ENCODE results near the gene KRTAP10-4. TPM values are rescaled to one million over a fixed set of nuclear protein-coding genes. Genes with fewer than 3 reads are reported as not detected.

Gene KRTAP10-4
- total and polyA plus RNA-seq, 10 of the 15 experiments (the other 5 are each of a cell fraction or from before 2014, with no cell fraction given), result not detected

DNA sequence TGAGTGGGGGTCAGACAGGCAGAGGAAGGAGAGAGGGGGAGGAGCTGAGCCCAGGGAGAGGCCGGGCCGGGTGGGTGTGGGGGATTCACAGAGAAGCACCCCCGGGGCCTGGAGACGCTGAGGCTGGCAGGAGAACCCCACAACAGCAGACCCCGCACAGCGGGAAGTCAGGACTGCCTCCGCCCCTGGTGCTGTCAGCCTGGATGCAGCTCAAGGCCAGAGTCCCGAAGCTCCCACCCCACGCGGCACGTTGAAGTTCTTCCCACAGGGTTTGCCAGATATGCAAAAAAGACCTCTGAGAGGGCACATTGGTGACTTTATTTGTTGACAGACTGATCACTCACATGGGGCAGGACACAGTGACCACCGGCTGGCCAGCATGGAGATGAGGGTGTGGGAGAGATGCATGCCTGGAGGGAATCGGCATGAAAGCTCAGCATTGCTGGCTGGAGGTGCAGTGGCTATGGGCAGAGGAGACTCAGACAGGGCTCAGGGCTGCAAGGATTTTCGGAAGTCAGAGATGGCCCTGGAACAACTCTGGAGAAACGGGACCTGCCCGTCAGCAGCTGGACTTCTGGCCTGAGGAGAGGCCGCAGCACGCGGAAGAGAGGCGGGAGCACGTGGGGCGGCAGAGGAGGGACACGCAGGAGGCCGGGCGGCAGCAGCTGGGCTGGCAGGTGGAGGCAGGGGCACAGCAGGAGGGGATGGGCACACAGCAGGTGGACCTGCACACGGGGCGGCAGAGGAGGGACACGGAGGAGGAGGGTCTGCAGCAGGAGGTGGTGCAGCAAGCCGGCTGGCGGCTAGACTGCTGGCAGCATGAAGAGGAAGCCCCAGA lies 15.8 kb upstream of the KRTAP10-4 start:
- TF ChIP-seq ZZZ3 (IDR thresholded peaks at IDR 0.05; ENCODE audit: control insufficient read depth, insufficient read length, low read depth) (no peak), IRF4 (IDR thresholded peaks at IDR 0.05; ENCODE audit: low read depth, low read length) (no peak), SUPT20H (IDR thresholded peaks at IDR 0.05; ENCODE audit: borderline replicate concordance, control insufficient read depth, low read depth, low read length) (no peak), RAD51 (IDR thresholded peaks at IDR 0.05) (no peak), POU2F2 (IDR thresholded peaks at IDR 0.05; ENCODE audit: borderline replicate concordance, low read depth, low read length) (no peak), IKZF2 (IDR thresholded peaks at IDR 0.05) (no peak), LARP7 (IDR thresholded peaks at IDR 0.05) (no peak), EP300 (IDR thresholded peaks at IDR 0.05; ENCODE audit: borderline replicate concordance in 1 of 2, control insufficient read depth in 1 of 2, low read depth in 2 of 2, low read length in 2 of 2) (no peak), USF1 (IDR thresholded peaks at IDR 0.05; ENCODE audit: borderline replicate concordance, extremely low read length, insufficient read depth, low read depth, low read length) (no peak), MAX (IDR thresholded peaks at IDR 0.05; ENCODE audit: low read depth, low read length) (no peak), ZNF622 (IDR thresholded peaks at IDR 0.05) (no peak), CBX5 (IDR thresholded peaks at IDR 0.05; ENCODE audit: low read depth) (no peak), NBN (IDR thresholded peaks at IDR 0.05) (no peak), ZBTB33 (IDR thresholded peaks at IDR 0.05) (no peak), STAT3 (IDR thresholded peaks at IDR 0.05; ENCODE audit: low read depth, low read length) (no peak), BACH1 (IDR thresholded peaks at IDR 0.05; ENCODE audit: borderline replicate concordance) (no peak), BMI1 (IDR thresholded peaks at IDR 0.05; ENCODE audit: borderline replicate concordance) (no peak), SP1 (IDR thresholded peaks at IDR 0.05; ENCODE audit: low read depth, low read length) (no peak)
- no peak for FAIRE-seq
- no peak overlapping the region for H3K27ac ChIP-seq (ENCODE audit: control insufficient read depth, insufficient read depth)
- WGBS (ENCODE audit: insufficient coverage, insufficient replicate concordance, low lambda C conversion rate, missing lambda C conversion rate), result 68% methylated on average over 28 of the region's 30 CpGs
- BruUV-seq (replicated peaks), result no TSS peak
- ChIA-PET CTCF (no interaction called here), SMC1A (ENCODE audit: uncharacterized antibody, unreplicated experiment) (no interaction called here), RAD21 (ENCODE audit: unreplicated experiment) (no interaction called here), POLR2A (no interaction called here)
- H3K4me3 ChIP-seq, result no peak overlapping the region
- H3K4me2 ChIP-seq (ENCODE audit: control insufficient read depth, insufficient read depth), result no peak overlapping the region
- in situ Hi-C loops (cut with MboI), result no loop called here
- H3K36me3 ChIP-seq (ENCODE audit: control insufficient read depth in 2 of 2, insufficient read depth in 2 of 2, low read length in 1 of 2), result no peaks in the 10 kb centered on the region
- H3K79me2 ChIP-seq (ENCODE audit: control insufficient read depth, insufficient read depth, low read length), result no peaks in the 10 kb centered on the region
- H2AFZ ChIP-seq (ENCODE audit: control insufficient read depth, low read depth, low read length), result no peak overlapping the region
- no peak for ATAC-seq
- H3K9ac ChIP-seq (ENCODE audit: control insufficient read depth, insufficient read depth, low read length), result no peak overlapping the region
- no peaks in the 10 kb centered on the region; the same call in 2 of the 3 replicates for H3K9me3 ChIP-seq (replicated peaks; ENCODE audit: control insufficient read depth, insufficient read depth, low read length)
- intact Hi-C loops (cut with micrococcal nuclease; ENCODE audit: unreplicated experiment), result no loop called here
- no peaks in the 10 kb centered on the region; a peak in 1 of 4 replicates for H3K27me3 ChIP-seq (replicated peaks in 1 of 2; ENCODE audit: control insufficient read depth in 2 of 2, insufficient read depth in 2 of 2, low read length in 1 of 2)
- no peak for DNase-seq (ENCODE audit: low read depth, low spot score)
- no peaks in the 10 kb centered on the region for H3K4me1 ChIP-seq (ENCODE audit: control insufficient read depth, insufficient read depth, low read length)
- no peaks in the 10 kb centered on the region for H4K20me1 ChIP-seq (ENCODE audit: control insufficient read depth, insufficient read depth)

All from GM12878 (cell line).